NCI-H2227 treated with DMSO at 0.1 percent for 48 hours (cell line): ENCODE data around the gene HOXA1.

Source experiments
- DNase-seq: peaks from one replicate; lab custom pipeline; 2025; lab: John Stamatoyannopoulos, UW

The HOXA1 gene

GRCh38 chr7:27131390-27131819, 35.6 kb upstream of the HOXA1 start:
- no peak for DNase-seq

- no peak for DNase-seq
Measured at GRCh38 chr7:27130540-27131389, 35.0 kb upstream of the HOXA1 start, which contains the start of gene HOXA4. Gene HOXA4, minus strand, starts transcription at chr7:27130757. Its CDS starts 24 bp downstream, at chr7:27130733.

- DNase-seq = no peak
Measured at GRCh38 chr7:27129729-27130539, 34.1 kb upstream of the HOXA1 start.

GRCh38 chr7:27128776-27129728, 33.3 kb upstream of the HOXA1 start:
- DNase-seq = no peak

- DNase-seq = no peak
Measured at GRCh38 chr7:27128034-27128433, 32.2 kb upstream of the HOXA1 start.

- DNase-seq = no peak
Measured at GRCh38 chr7:27126596-27127327, 31.0 kb upstream of the HOXA1 start.

GRCh38 chr7:27125986-27126394, 30.2 kb upstream of the HOXA1 start:
- no peak for DNase-seq

- DNase-seq = no peak
Measured at GRCh38 chr7:27124902-27125689, 29.3 kb upstream of the HOXA1 start.

GRCh38 chr7:27124096-27124901, 28.5 kb upstream of the HOXA1 start:
- no peak for DNase-seq

GRCh38 chr7:27123477-27124053, 27.8 kb upstream of the HOXA1 start:
- DNase-seq = no peak

GRCh38 chr7:27123007-27123476, 27.2 kb upstream of the HOXA1 start:
- DNase-seq = no peak

- no peak for DNase-seq
Measured at GRCh38 chr7:27122077-27122910, 26.5 kb upstream of the HOXA1 start.

GRCh38 chr7:27121684-27122076, 25.9 kb upstream of the HOXA1 start:
- no peak for DNase-seq

- DNase-seq = no peak
Measured at GRCh38 chr7:27119412-27119911, 23.7 kb upstream of the HOXA1 start.

GRCh38 chr7:27118580-27118979, 22.8 kb upstream of the HOXA1 start:
- DNase-seq = no peak

- no peak for DNase-seq
Measured at GRCh38 chr7:27117887-27118491, 22.2 kb upstream of the HOXA1 start.
